Sigmoid colon (tissue), 4 donors: ENCODE results near the gene PRDM16.

Experiments
- CTCF ChIP-seq, 4 experiments: fragments of 450-650 bp in 3 of 4; fragments of 200-600 bp in 1 of 4; IDR thresholded peaks; one replicate each; pipeline ENCODE4 v1.5.1; 2016 to 2019; ENCODE audit warnings: antibody characterized with exemption in 4 of 4, mild to moderate bottlenecking in 3 of 4, moderate library complexity in 2 of 4
- EP300 ChIP-seq, 4 donors: sonication (generic); formaldehyde crosslinking; IDR thresholded peaks; one replicate each; pipeline ENCODE4 v1.6.1; 2017; ENCODE audit warnings: antibody characterized with exemption in 4 of 4
- POLR2A ChIP-seq, 2 donors: fragments of 450-650 bp; IDR thresholded peaks; one replicate each; pipeline ENCODE4 v1.6.1; 2016; ENCODE audit warnings: antibody characterized with exemption in 2 of 2, mild to moderate bottlenecking in 2 of 2, moderate library complexity in 2 of 2
- POLR2AphosphoS5 ChIP-seq, 4 donors: sonication (generic); formaldehyde crosslinking; IDR thresholded peaks; one replicate each; pipeline ENCODE4 v1.6.1; 2017; ENCODE audit warnings: antibody characterized with exemption in 4 of 4

- no peak for TF ChIP-seq CTCF (IDR thresholded peaks at IDR 0.05)
- no peak for TF ChIP-seq POLR2A (IDR thresholded peaks at IDR 0.05)
- TF ChIP-seq POLR2AphosphoS5 (IDR thresholded peaks at IDR 0.05) = no peak
- TF ChIP-seq EP300 (IDR thresholded peaks at IDR 0.05) = no peak
These were observed 298.4 kb downstream of the PRDM16 start for GRCh38 chr1:3367376-3367775.
